HFFc6 (cell line): ENCODE data around the gene CORO1C. TPM values are rescaled to one million over a fixed set of nuclear protein-coding genes. Genes with fewer than 3 reads are reported as not detected.
"Not testable (repeated sequence)": the region's sequence is repeated elsewhere in the genome, so short reads cannot be mapped to it uniquely, and the experiment has no call there.

Experiments
- DNase-seq: peaks from one replicate; pipeline ENCODE4 v3.0.0-alpha.2; 2018
- H3K27ac Mint-ChIP-seq: 2 replicates; pipeline ENCODE4 v1.8.0; 2020; ENCODE audit warnings: mild to moderate bottlenecking, mixed read lengths
- H3K27me3 Mint-ChIP-seq: 2 replicates; pipeline ENCODE4 v1.8.0; 2021; ENCODE audit warnings: mild to moderate bottlenecking, moderate library complexity, mixed read lengths; ENCODE audit not compliant: insufficient read depth
- H3K36me3 Mint-ChIP-seq: 2 replicates; pipeline ENCODE4 v1.8.0; 2021; ENCODE audit warnings: low read depth, mixed read lengths
- H3K4me1 Mint-ChIP-seq: 2 replicates; pipeline ENCODE4 v1.8.0; 2020; ENCODE audit warnings: low read depth, mixed read lengths
- H3K4me3 Mint-ChIP-seq: 2 replicates; pipeline ENCODE4 v1.8.0; 2020; ENCODE audit warnings: mild to moderate bottlenecking, moderate library complexity, mixed read lengths
- H3K9me3 Mint-ChIP-seq: 2 replicates; pipeline ENCODE4 v1.8.0; 2020; ENCODE audit warnings: mild to moderate bottlenecking, mixed read lengths
- CTCF ChIP-seq: fragments of 200-600 bp; sonication (generic); IDR thresholded peaks from 2 replicates; pipeline ENCODE4 v1.5.0; 2021; ENCODE audit warnings: antibody characterized with exemption, mild to moderate bottlenecking
- total RNA-seq, 6 experiments: library from RNA; stranded (reverse); fragmentation: NEBNext Ultra II Directional; extraction: Animal tissue kit (Norgen Biotek cat#: 25700); gene quantifications; 2 replicates in 1 of 6; 3 replicates in 5 of 6; pipeline ENCODE4 v1.2.3, GENCODE V29; 2021

Gene CORO1C
- total RNA-seq, 6 experiments from 2014 or later = 541 to 709 (median 649) TPM

- peak overlapping the region; percentile 82 for H3K4me3 Mint-ChIP-seq
- TF ChIP-seq CTCF = peak; percentile 95
- DNase-seq = peak; percentile 93
- no peaks in the 10 kb centered on the region for H3K9me3 Mint-ChIP-seq
- peak overlapping the region; percentile 96 for H3K27ac Mint-ChIP-seq
- peaks cover 7% of the 10 kb centered on the region for H3K27me3 Mint-ChIP-seq
- H3K36me3 Mint-ChIP-seq = peaks cover 39% of the 10 kb centered on the region
- H3K4me1 Mint-ChIP-seq = peaks cover 98% of the 10 kb centered on the region
Observed at GRCh38 chr12:108664338-108665258, 66.7 kb downstream of the CORO1C start.

- H3K4me3 Mint-ChIP-seq = peak overlapping the region; percentile 11; the same call in 1 of the 2 replicates
- peak overlapping the region; percentile 96 for H3K27ac Mint-ChIP-seq
- no peaks in the 10 kb centered on the region for H3K9me3 Mint-ChIP-seq
- no peak for DNase-seq
- H3K27me3 Mint-ChIP-seq = peaks cover 7% of the 10 kb centered on the region
- no peak for TF ChIP-seq CTCF
- H3K4me1 Mint-ChIP-seq = peaks cover 96% of the 10 kb centered on the region
- H3K36me3 Mint-ChIP-seq = peaks cover 47% of the 10 kb centered on the region
Observed at GRCh38 chr12:108663324-108664015, 67.8 kb downstream of the CORO1C start.

GRCh38 chr12:108658115-108658514 is 73.2 kb downstream of the CORO1C start:
- not testable (repeated sequence) for DNase-seq, H3K27ac Mint-ChIP-seq, H3K4me3 Mint-ChIP-seq, H3K9me3 Mint-ChIP-seq, H3K27me3 Mint-ChIP-seq
- H3K4me1 Mint-ChIP-seq = peaks cover 64% of the 10 kb centered on the region
- H3K36me3 Mint-ChIP-seq = peaks cover 56% of the 10 kb centered on the region

- Mint-ChIP-seq H3K27me3 (peaks cover 10% of the 10 kb centered on the region), H3K27ac (peak overlapping the region; percentile 62), H3K36me3 (peaks cover 59% of the 10 kb centered on the region), H3K4me3 (no peak overlapping the region), H3K4me1 (peaks cover 64% of the 10 kb centered on the region), H3K9me3 (no peaks in the 10 kb centered on the region)
- no peak for TF ChIP-seq CTCF
- DNase-seq = no peak
Observed at GRCh38 chr12:108657130-108657745, 74.1 kb downstream of the CORO1C start.

GRCh38 chr12:108656247-108656646 is 75.1 kb downstream of the CORO1C start:
- H3K4me3 Mint-ChIP-seq = peak overlapping the region; percentile 36; the same call in 1 of the 2 replicates
- H3K4me1 Mint-ChIP-seq = peaks cover 64% of the 10 kb centered on the region
- not testable (repeated sequence) for H3K9me3 Mint-ChIP-seq, DNase-seq, H3K27me3 Mint-ChIP-seq
- H3K27ac Mint-ChIP-seq = peak overlapping the region; percentile 42; the same call in 1 of the 2 replicates
- H3K36me3 Mint-ChIP-seq = peaks cover 60% of the 10 kb centered on the region

GRCh38 chr12:108655812-108656175 is 75.5 kb downstream of the CORO1C start:
- peaks cover 64% of the 10 kb centered on the region for H3K4me1 Mint-ChIP-seq
- DNase-seq, H3K27ac Mint-ChIP-seq, H3K9me3 Mint-ChIP-seq, H3K27me3 Mint-ChIP-seq, H3K4me3 Mint-ChIP-seq: not testable (repeated sequence)
- peaks cover 60% of the 10 kb centered on the region for H3K36me3 Mint-ChIP-seq

- not testable (repeated sequence) for DNase-seq, H3K27me3 Mint-ChIP-seq, H3K27ac Mint-ChIP-seq, H3K9me3 Mint-ChIP-seq, H3K4me3 Mint-ChIP-seq
- Mint-ChIP-seq H3K4me1 (peaks cover 65% of the 10 kb centered on the region), H3K36me3 (peaks cover 59% of the 10 kb centered on the region)
Observed at GRCh38 chr12:108654622-108655021, 76.7 kb downstream of the CORO1C start.
